Neural cell (in vitro differentiated cells): ENCODE data around the gene MGA. TPM values are rescaled to one million over a fixed set of nuclear protein-coding genes. Genes with fewer than 3 reads are reported as not detected.

Experiments
- H2AFZ ChIP-seq: fragments of 200-600, 300-800 bp; sonication (generic), shearing (Covaris generic); 2 replicates; pipeline ENCODE4 v1.6.0; 2014; ENCODE audit warnings: low read depth, mild to moderate bottlenecking, antibody characterized with exemption, low read length, moderate library complexity
- H3F3A ChIP-seq: fragments of 200-600 bp; shearing (Covaris generic); 2 replicates; pipeline ENCODE4 v1.6.1; 2016; ENCODE audit warnings: mild to moderate bottlenecking, moderate library complexity, mixed read lengths, antibody characterized with exemption, low read length; ENCODE audit not compliant: insufficient read depth, poor library complexity, severe bottlenecking
- H3K27ac ChIP-seq: fragments of 200-600, 300-800 bp; sonication (generic), shearing (Covaris generic); 2 replicates; pipeline ENCODE4 v1.5.1; 2014; ENCODE audit warnings: mild to moderate bottlenecking, low read length, moderate library complexity
- H3K27me3 ChIP-seq: fragments of 300-800, 200-600 bp; sonication (generic), shearing (Covaris generic); 2 replicates; pipeline ENCODE4 v1.6.0; 2014; ENCODE audit warnings: mild to moderate bottlenecking, low read depth, low read length, moderate library complexity; ENCODE audit not compliant: insufficient read depth
- H3K36me3 ChIP-seq: fragments of 300-800, 200-600 bp; sonication (generic), shearing (Covaris generic); 2 replicates; pipeline ENCODE4 v1.5.1; 2014; ENCODE audit warnings: mild to moderate bottlenecking, antibody characterized with exemption, low read length, moderate library complexity; ENCODE audit not compliant: insufficient read depth
- H3K4me2 ChIP-seq: fragments of 300-800, 200-600 bp; sonication (generic), shearing (Covaris generic); 2 replicates; pipeline ENCODE4 v1.6.0; 2014; ENCODE audit warnings: mild to moderate bottlenecking, low read length
- H3K4me3 ChIP-seq: fragments of 300-800, 200-600 bp; sonication (generic), shearing (Covaris generic); 2 replicates; pipeline ENCODE4 v1.5.1; 2014; ENCODE audit warnings: mild to moderate bottlenecking, low read length, moderate library complexity
- H3K79me2 ChIP-seq: fragments of 200-600 bp; shearing (Covaris generic); replicated peaks from 2 replicates; pipeline ENCODE4 v1.6.0; 2014; ENCODE audit warnings: mild to moderate bottlenecking, low read length, moderate library complexity; ENCODE audit not compliant: insufficient read depth
- H3K9ac ChIP-seq: fragments of 300-800, 200-600 bp; sonication (generic), shearing (Covaris generic); 2 replicates; pipeline ENCODE4 v1.6.1; 2016; ENCODE audit warnings: mild to moderate bottlenecking, low read length, mixed read lengths
- H3K9me2 ChIP-seq: fragments of 200-600 bp; shearing (Covaris generic); 2 replicates; pipeline ENCODE4 v1.6.1; 2016; ENCODE audit warnings: mild to moderate bottlenecking, low read length, mixed read lengths; ENCODE audit not compliant: insufficient read depth
- H3K9me3 ChIP-seq: fragments of 200-600, 300-800 bp; sonication (generic), shearing (Covaris generic); 2 replicates; pipeline ENCODE4 v1.6.1; 2016; ENCODE audit warnings: mild to moderate bottlenecking, mixed run types, low read length, moderate library complexity, mixed read lengths
- H4K20me1 ChIP-seq: fragments of 200-600 bp; shearing (Covaris generic); 2 replicates; pipeline ENCODE4 v1.6.1; 2016; ENCODE audit warnings: mild to moderate bottlenecking, mixed run types; ENCODE audit not compliant: insufficient read depth
- EP300 ChIP-seq: fragments of 450-650 bp; conservative IDR thresholded peaks from 2 replicates; pipeline ENCODE4 v1.6.1; 2014; ENCODE audit warnings: antibody characterized with exemption, mild to moderate bottlenecking, moderate library complexity; ENCODE audit not compliant: poor library complexity, severe bottlenecking
- EZH2 ChIP-seq: fragments of 200-600, 300-800 bp; shearing (Covaris generic), sonication (generic); IDR thresholded peaks from 2 replicates; pipeline ENCODE4 v1.6.1; 2014; ENCODE audit warnings: antibody characterized with exemption, low read length, borderline replicate concordance, mild to moderate bottlenecking; ENCODE audit not compliant: insufficient read depth, poor library complexity, severe bottlenecking
- MXI1 ChIP-seq: fragments of 450-650 bp; conservative IDR thresholded peaks from 2 replicates; pipeline ENCODE4 v1.6.1; 2014; ENCODE audit warnings: antibody characterized with exemption, mild to moderate bottlenecking; ENCODE audit not compliant: poor library complexity, severe bottlenecking
- POLR2AphosphoS5 ChIP-seq: IDR thresholded peaks from 2 replicates; pipeline ENCODE4 v1.6.1; 2012
- RAD21 ChIP-seq: fragments of 450-650 bp; conservative IDR thresholded peaks from 2 replicates; pipeline ENCODE4 v1.6.1; 2014; ENCODE audit warnings: antibody characterized with exemption, mild to moderate bottlenecking, moderate library complexity
- SMC3 ChIP-seq: fragments of 450-650 bp; conservative IDR thresholded peaks from 2 replicates; pipeline ENCODE4 v1.6.1; 2014; ENCODE audit warnings: antibody characterized with exemption, mild to moderate bottlenecking, moderate library complexity; ENCODE audit not compliant: poor library complexity
- TAF1 ChIP-seq: IDR thresholded peaks from 2 replicates; pipeline ENCODE4 v1.6.1; 2012; ENCODE audit warnings: low read depth
- polyA plus RNA-seq: library from polyadenylated mRNA; depleted of rRNA; stranded (reverse); fragments of >200 nt; gene quantifications from 2 replicates; pipeline ENCODE4 v1.2.3, GENCODE V29; 2014
- TF ChIP-seq, protein P1 (sequence below): IDR thresholded peaks from 2 replicates; pipeline ENCODE4 v1.6.1; 2012; ENCODE audit warnings: borderline replicate concordance
- TF ChIP-seq, protein P2 (sequence below): fragments of 450-650 bp; IDR thresholded peaks from 2 replicates; pipeline ENCODE4 v1.5.1; 2014; ENCODE audit warnings: antibody characterized with exemption, mild to moderate bottlenecking, moderate library complexity; ENCODE audit not compliant: poor library complexity, severe bottlenecking

MGA gene
- polyA plus RNA-seq, 1 donor from 2014 or later: 13.2 TPM

DNA sequence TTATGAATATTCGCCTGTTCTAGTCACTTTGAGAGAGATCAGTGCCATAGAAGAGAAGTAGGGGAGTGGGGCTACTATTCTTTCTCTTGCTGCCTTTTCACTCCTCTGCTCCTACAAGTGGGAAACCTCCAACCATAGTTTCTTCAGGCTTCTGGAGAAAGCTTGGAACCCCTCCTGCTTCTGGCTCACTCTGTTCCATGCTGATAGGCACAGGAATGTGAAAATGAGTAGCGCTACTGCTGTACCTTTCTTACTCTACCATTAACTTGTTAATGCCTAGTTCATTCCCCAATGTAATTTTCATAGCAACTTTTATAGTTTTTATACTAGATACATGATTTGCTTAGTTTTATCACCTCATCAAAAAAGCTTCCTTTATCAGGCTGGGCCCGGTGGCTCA is 141.0 kb downstream of the MGA start:
- Histone ChIP-seq H2AFZ (no peak overlapping the region), H3K9me3 (no peaks in the 10 kb centered on the region), H3K4me2 (no peak overlapping the region), H3K79me2 (no peaks in the 10 kb centered on the region), H3F3A (no peaks in the 10 kb centered on the region), H3K36me3 (no peaks in the 10 kb centered on the region), H3K4me3 (no peak overlapping the region), H3K27ac (no peak overlapping the region), H3K9ac (no peak overlapping the region), H3K9me2 (no peaks in the 10 kb centered on the region), H4K20me1 (no peaks in the 10 kb centered on the region), H3K27me3 (no peaks in the 10 kb centered on the region)
- TF ChIP-seq EZH2 (no peak), RAD21 (no peak), POLR2AphosphoS5 (no peak), TAF1 (no peak), EP300 (no peak), MXI1 (no peak), SMC3 (no peak)
- TF ChIP-seq, protein P1, sequence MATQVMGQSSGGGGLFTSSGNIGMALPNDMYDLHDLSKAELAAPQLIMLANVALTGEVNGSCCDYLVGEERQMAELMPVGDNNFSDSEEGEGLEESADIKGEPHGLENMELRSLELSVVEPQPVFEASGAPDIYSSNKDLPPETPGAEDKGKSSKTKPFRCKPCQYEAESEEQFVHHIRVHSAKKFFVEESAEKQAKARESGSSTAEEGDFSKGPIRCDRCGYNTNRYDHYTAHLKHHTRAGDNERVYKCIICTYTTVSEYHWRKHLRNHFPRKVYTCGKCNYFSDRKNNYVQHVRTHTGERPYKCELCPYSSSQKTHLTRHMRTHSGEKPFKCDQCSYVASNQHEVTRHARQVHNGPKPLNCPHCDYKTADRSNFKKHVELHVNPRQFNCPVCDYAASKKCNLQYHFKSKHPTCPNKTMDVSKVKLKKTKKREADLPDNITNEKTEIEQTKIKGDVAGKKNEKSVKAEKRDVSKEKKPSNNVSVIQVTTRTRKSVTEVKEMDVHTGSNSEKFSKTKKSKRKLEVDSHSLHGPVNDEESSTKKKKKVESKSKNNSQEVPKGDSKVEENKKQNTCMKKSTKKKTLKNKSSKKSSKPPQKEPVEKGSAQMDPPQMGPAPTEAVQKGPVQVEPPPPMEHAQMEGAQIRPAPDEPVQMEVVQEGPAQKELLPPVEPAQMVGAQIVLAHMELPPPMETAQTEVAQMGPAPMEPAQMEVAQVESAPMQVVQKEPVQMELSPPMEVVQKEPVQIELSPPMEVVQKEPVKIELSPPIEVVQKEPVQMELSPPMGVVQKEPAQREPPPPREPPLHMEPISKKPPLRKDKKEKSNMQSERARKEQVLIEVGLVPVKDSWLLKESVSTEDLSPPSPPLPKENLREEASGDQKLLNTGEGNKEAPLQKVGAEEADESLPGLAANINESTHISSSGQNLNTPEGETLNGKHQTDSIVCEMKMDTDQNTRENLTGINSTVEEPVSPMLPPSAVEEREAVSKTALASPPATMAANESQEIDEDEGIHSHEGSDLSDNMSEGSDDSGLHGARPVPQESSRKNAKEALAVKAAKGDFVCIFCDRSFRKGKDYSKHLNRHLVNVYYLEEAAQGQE: no peak
- TF ChIP-seq, protein P2, sequence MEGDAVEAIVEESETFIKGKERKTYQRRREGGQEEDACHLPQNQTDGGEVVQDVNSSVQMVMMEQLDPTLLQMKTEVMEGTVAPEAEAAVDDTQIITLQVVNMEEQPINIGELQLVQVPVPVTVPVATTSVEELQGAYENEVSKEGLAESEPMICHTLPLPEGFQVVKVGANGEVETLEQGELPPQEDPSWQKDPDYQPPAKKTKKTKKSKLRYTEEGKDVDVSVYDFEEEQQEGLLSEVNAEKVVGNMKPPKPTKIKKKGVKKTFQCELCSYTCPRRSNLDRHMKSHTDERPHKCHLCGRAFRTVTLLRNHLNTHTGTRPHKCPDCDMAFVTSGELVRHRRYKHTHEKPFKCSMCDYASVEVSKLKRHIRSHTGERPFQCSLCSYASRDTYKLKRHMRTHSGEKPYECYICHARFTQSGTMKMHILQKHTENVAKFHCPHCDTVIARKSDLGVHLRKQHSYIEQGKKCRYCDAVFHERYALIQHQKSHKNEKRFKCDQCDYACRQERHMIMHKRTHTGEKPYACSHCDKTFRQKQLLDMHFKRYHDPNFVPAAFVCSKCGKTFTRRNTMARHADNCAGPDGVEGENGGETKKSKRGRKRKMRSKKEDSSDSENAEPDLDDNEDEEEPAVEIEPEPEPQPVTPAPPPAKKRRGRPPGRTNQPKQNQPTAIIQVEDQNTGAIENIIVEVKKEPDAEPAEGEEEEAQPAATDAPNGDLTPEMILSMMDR: no peak

DNA sequence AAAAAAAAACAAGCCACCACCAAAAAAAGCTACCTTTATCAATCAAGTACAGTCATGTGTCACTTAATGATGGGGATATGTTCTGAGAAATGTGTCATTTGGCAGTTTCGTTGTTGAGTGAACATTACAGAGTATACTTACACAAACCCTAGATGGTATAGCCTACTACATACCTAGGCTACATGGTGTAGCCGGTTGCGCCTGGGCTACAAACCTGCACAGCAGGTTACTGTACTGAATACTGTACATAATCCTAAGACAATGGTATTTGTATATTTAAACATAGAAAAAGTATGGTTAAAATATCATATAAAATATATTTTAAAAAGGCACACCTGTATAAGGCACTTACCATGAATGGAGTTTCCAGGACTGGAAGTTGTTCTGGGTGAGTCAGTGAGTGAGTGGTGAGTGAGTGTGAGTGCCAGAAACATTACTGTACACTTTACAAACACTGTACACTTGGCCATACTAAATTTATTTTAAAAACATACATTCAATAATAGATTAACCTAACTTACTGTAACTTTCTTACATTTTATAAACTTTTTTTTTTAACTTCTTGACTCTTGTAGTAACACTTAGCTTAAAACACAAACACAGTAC is 141.7 kb downstream of the MGA start:
- no peaks in the 10 kb centered on the region for H3K9me3 ChIP-seq
- H2AFZ ChIP-seq: no peak overlapping the region
- no peaks in the 10 kb centered on the region for H4K20me1 ChIP-seq
- no peak overlapping the region for H3K4me3 ChIP-seq
- no peak overlapping the region for H3K27ac ChIP-seq
- H3K9ac ChIP-seq: no peak overlapping the region
- TF ChIP-seq RAD21 (no peak), POLR2AphosphoS5 (no peak), MXI1 (no peak), EZH2 (no peak), TAF1 (no peak), EP300 (no peak), SMC3 (no peak)
- TF ChIP-seq, protein P2: no peak
- TF ChIP-seq, protein P1: no peak
- no peak overlapping the region for H3K4me2 ChIP-seq
- no peaks in the 10 kb centered on the region for H3K9me2 ChIP-seq
- no peaks in the 10 kb centered on the region for H3K27me3 ChIP-seq
- no peaks in the 10 kb centered on the region for H3K36me3 ChIP-seq
- H3F3A ChIP-seq: no peaks in the 10 kb centered on the region
- H3K79me2 ChIP-seq: no peaks in the 10 kb centered on the region
